Measurements from ENCODE around the gene CNDP2. TPM values are rescaled to one million over a fixed set of nuclear protein-coding genes. Genes with fewer than 3 reads are reported as not detected.
A peak's percentile ranks its signal among the peaks of the same experiment; 100 is the strongest.

The CNDP2 gene
- total and polyA plus RNA-seq, 5 experiments from 2014 or later: 97.0 to 169 (median 139) TPM

DNA sequence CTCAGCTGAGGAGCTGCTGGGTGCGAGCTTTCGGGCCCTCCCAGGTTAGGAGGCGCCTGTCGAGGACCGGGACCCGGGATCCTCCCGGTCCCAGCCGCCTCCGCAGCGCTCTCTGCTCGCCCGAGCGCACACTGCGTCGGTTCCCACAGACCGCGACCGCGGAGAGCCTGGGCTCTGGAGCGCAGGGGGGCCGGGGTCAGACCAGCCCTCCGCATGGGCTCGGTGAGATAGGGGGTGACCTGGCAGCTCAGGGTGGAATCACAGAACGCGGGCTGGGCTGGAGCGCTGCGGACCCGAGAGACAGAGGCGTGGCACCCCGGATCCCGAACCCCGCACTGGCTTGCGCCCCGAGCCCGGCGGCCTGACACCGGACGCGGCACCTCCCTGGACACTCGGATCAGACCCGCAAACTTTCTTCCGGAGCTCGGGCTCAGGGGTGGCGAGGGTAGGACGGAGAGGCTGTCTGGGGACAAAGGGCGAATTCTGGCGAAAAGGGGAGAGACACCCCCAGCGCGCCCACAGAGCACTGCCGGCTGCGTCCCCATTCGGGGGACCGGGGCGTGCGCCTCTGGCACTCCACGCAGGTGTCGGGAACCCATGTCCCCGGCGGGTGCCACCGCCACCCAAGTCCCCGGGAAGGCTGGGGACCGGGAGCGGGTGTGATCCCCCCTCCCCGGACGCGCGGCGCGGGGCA, 39.7 kb upstream of the CNDP2 start:
- H3K4me3 Mint-ChIP-seq: peak overlapping the region in 8 of 10 donors; percentile 26 to 77 (median 52)
- no peak overlapping the region for H3K27ac Mint-ChIP-seq
- DNase-seq (peak in 2 of 10 donors; percentile 9 to 34), ATAC-seq (peak; percentile 51)
- peaks cover 4 to 27% (median 16%) of the 10 kb centered on the region in 4 donors for H3K4me1 Mint-ChIP-seq
- H3K27me3 Mint-ChIP-seq: peaks cover 13 to 46% (median 27%) of the 10 kb centered on the region in 5 donors
- H3K9me3 Mint-ChIP-seq: no peaks in the 10 kb centered on the region
- POLR2A ChIA-PET: interaction anchor here (1.0 to 1.4 kb wide), 3 partner anchors 37 to 83 kb away, joined by 3 to 9 read pairs (median 5); no protein-coding TSS in a partner anchor
- H3K36me3 Mint-ChIP-seq: no peaks in the 10 kb centered on the region

DNA sequence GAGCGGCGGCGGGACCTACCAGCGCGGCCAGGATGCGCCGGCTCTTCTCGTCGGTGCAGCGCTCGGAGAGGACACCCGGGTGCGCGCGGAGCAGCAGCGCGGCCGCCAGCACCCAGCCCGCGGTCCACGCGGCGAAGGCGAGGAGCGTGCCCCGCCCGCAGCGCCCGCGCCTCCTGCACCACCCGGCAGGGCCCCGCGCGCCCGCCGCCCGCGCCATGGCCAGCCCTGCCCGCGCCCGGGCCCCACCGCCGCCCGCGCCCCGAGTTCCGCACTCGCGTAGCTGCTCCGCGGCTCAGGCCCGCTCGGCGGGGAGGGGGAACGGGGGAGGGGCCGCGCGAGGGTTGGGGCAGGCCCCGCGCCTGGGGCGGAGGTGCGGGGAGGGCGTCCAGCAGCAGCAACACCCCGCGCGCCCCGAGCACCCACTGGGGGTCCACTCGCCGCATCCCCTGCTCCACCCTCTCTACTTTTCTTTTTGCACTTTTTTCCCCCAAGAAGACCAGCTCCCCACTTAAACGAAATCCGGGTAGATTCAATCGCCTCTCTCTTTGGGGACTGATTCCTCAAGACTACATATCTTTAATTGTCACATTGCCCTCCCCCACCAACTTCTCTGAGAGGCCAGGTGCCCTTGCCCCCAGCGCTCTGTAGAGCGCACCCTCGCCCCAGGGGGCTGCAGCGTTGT, 39.0 kb upstream of the CNDP2 start, which contains the start of gene DIPK1C:
Gene DIPK1C (minus strand): TSS at position 266 of the 682 bp plus-strand sequence. CDS start 49 bp downstream, at position 217.
- peak within 1 kb of the TSS; percentile 66 to 93 (median 88) for H3K4me3 Mint-ChIP-seq
- H3K4me1 Mint-ChIP-seq: peaks cover 4 to 27% (median 16%) of the 10 kb centered on the region in 4 donors
- peak within 1 kb of the TSS in 2 of 10 donors; percentile 65 to 73 for H3K27ac Mint-ChIP-seq
- POLR2A ChIA-PET: interaction anchor here (1.2 to 1.4 kb wide), 2 partner anchors 49 to 84 kb away, joined by 3 to 5 read pairs; no protein-coding TSS in a partner anchor
- DNase-seq (peak in 3 of 10 donors; percentile 21 to 30 (median 25)), ATAC-seq (peak; percentile 72 to 77)
- no peaks in the 10 kb centered on the region for H3K36me3 Mint-ChIP-seq
- H3K9me3 Mint-ChIP-seq: no peaks in the 10 kb centered on the region
- H3K27me3 Mint-ChIP-seq: peaks cover 13 to 46% (median 27%) of the 10 kb centered on the region in 5 donors

DNA sequence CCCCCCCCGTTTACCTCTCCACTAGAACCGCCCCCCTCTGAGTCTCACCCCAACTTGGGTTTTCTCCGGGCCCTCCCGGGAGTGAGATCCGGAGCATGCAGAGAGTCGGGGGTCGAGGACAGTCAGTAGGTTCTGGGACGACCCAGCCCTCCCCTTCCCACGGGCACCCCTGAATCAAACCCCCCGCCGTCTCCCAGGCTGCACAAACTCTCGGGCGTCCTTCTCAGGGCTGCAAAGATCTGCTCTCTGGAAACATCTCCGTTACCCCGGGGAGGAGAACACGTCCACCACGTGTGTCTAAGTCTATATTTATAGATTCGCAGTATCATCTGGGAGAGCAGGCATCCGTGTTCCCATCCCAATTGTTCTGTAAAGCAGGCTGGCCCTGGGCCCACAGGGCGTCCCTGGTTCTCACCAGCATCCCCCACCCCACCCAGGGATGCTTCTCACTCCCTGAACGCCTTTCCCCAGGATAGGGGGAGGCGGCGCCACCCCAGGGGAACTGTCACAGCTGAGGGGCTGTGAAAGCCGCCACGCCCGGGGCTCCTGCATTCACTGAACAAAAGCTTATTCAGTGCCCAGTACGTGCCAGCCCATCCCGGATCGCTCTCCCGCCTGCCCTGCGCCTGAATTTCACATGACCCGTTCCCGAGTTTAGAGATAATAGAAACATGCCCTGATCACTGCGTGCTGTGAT, 38.3 kb upstream of the CNDP2 start:
- no peaks in the 10 kb centered on the region for H3K36me3 Mint-ChIP-seq
- H3K27me3 Mint-ChIP-seq: peaks cover 13 to 46% (median 27%) of the 10 kb centered on the region in 5 donors
- DNase-seq (no peak), ATAC-seq (no peak)
- H3K4me1 Mint-ChIP-seq: peaks cover 4 to 27% (median 16%) of the 10 kb centered on the region in 4 donors
- POLR2A ChIA-PET: no interaction called here
- no peaks in the 10 kb centered on the region for H3K9me3 Mint-ChIP-seq
- H3K4me3 Mint-ChIP-seq: peak overlapping the region; percentile 48 to 93 (median 88)
- H3K27ac Mint-ChIP-seq: no peak overlapping the region

DNA sequence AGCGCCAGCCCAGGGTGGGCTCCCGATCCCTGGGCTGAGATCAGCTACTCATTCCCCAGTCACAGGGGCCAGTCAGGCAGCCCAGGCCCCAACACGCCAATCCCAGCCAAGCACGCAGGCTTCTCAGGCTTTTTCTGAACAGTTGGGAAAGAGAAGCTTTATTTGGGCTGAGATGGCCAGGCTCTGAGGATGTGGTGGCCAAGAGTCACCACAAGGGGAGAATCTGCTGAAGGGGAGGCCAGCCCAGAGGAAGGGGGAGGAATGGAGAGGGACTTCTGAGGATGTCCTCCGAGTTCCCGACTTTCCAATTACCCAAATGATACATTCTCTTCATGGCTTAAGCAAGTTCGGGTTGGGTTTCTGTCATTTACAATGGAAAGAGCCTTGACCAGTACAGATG, 36.3 kb upstream of the CNDP2 start:
- no peaks in the 10 kb centered on the region for H3K9me3 Mint-ChIP-seq
- DNase-seq: no peak
- no peak overlapping the region for H3K27ac Mint-ChIP-seq
- no peak for ATAC-seq
- H3K4me3 Mint-ChIP-seq: no peak overlapping the region
- POLR2A ChIA-PET: interaction anchor here (0.6 to 1.9 kb wide), 4 partner anchors 9 to 99 kb away, joined by 3 to 7 read pairs (median 3); no protein-coding TSS in a partner anchor
- peaks cover 4 to 27% (median 17%) of the 10 kb centered on the region in 4 donors for H3K4me1 Mint-ChIP-seq
- H3K36me3 Mint-ChIP-seq: no peaks in the 10 kb centered on the region
- H3K27me3 Mint-ChIP-seq: peaks cover 3 to 31% (median 17%) of the 10 kb centered on the region in 5 donors

DNA sequence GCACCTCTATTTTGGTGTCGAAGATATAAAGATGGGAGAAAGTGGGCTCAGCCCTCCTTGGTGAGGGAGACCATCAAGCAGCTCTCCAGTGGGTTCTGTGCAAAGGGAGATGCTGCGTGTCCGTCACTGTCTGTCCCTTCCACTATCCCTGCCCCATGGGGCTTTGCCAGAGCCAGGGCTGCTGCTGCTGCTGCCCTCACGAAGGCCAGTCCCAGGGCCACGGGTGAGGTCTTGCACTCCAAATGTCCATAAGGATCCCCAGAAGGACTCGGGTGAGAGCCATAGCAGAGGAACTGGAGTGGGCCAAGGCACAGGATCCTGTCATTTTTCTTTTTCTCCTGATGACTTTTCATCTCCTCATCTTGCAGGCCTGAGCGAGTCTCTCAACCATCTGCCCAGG, 35.3 kb upstream of the CNDP2 start:
- Mint-ChIP-seq H3K36me3 (no peaks in the 10 kb centered on the region), H3K27ac (peak overlapping the region in 2 of 10 donors; percentile 15 to 50), H3K4me3 (no peak overlapping the region), H3K9me3 (no peaks in the 10 kb centered on the region), H3K27me3 (peaks cover 3 to 23% (median 11%) of the 10 kb centered on the region in 5 donors), H3K4me1 (peaks cover 4 to 27% (median 16%) of the 10 kb centered on the region in 4 donors)
- DNase-seq (no peak), ATAC-seq (no peak)
- POLR2A ChIA-PET: interaction anchor here (1.5 to 1.9 kb wide), 2 partner anchors 82 to 107 kb away, joined by 4 to 7 read pairs; no protein-coding TSS in a partner anchor

DNA sequence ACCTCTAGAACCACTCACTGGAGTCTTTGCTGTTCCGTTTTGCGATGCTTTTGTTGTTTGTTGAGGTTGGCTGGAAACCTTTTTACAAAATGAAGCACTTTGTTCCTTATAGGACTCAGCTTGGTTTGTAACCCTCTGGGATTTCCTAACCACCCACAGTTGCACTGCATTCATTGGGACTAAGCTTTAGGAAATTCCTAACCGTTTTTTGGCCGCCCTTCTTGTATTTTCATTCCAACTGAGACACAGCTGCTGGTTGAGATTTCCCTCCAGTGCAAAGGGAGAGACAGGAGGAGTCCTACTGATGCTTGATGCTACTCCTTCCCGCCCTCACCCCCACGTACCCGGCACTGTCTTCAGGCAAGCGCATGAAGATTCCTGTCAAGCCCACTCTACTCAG, 32.9 kb upstream of the CNDP2 start:
- Mint-ChIP-seq H3K27me3 (peaks cover 0 to 6% (median 4%) of the 10 kb centered on the region in 5 donors), H3K36me3 (no peaks in the 10 kb centered on the region), H3K27ac (no peak overlapping the region), H3K4me3 (no peak overlapping the region), H3K4me1 (peaks cover 0 to 16% (median 11%) of the 10 kb centered on the region in 4 donors), H3K9me3 (no peaks in the 10 kb centered on the region)
- POLR2A ChIA-PET: no interaction called here
- no peak for ATAC-seq
- no peak for DNase-seq

DNA sequence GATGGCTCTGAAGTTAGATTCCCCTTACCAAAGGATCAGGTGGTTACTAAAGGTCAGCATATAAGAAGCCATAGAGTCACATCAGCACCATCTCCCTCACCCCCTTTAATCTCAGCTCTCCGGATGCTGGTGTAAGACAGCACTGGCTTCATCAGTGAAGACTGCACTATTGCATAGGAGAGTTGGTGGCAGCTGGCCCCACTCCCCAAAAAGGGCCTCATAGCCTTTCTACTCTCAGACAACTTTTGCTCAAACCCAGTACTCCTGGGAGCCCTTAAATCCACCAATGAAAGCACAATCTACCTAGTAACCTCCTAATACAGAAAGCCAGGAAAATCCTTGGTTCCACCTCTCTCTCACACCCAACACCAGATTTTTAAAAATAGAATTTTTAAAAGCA, 32.2 kb upstream of the CNDP2 start:
- DNase-seq (no peak), ATAC-seq (no peak)
- Mint-ChIP-seq H3K4me1 (peaks cover 0 to 8% (median 7%) of the 10 kb centered on the region in 4 donors), H3K27me3 (peaks cover 0 to 3% (median 0%) of the 10 kb centered on the region in 5 donors), H3K4me3 (no peak overlapping the region), H3K36me3 (no peaks in the 10 kb centered on the region), H3K9me3 (no peaks in the 10 kb centered on the region), H3K27ac (peak overlapping the region in 3 of 10 donors; percentile 1 to 22 (median 6))
- POLR2A ChIA-PET: no interaction called here

DNA sequence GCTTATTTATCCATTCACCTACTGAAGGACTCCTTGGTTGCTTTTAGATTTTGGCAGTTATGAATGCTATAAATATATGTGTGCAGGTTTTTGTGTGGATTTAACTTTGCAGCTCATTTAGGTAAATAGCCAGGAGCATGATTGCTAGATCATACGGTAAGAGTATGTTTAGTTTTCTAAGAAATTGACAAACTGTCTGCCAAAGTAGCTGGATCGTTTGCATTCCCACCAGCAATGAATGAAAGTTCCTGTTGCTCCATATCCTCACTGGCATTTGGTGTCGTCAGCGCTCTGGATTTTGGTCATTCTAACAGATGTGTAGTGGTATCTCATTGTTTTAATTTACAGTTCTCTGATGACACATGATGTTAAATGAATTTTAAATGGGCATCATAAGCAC, 30.4 kb upstream of the CNDP2 start:
- Mint-ChIP-seq H3K4me3 (no peak overlapping the region), H3K27me3 (peaks cover 0 to 1% (median 0%) of the 10 kb centered on the region in 5 donors), H3K4me1 (peaks cover 0 to 4% (median 0%) of the 10 kb centered on the region in 4 donors), H3K27ac (no peak overlapping the region), H3K9me3 (peaks cover 0 to 12% (median 3%) of the 10 kb centered on the region in 9 donors), H3K36me3 (peaks cover 0 to 8% (median 0%) of the 10 kb centered on the region in 3 donors)
- DNase-seq (no peak), ATAC-seq (no peak)
- POLR2A ChIA-PET: interaction anchor here (0.5 kb wide), 1 partner anchor 56 kb away, joined by 5 read pairs; no protein-coding TSS in a partner anchor

DNA sequence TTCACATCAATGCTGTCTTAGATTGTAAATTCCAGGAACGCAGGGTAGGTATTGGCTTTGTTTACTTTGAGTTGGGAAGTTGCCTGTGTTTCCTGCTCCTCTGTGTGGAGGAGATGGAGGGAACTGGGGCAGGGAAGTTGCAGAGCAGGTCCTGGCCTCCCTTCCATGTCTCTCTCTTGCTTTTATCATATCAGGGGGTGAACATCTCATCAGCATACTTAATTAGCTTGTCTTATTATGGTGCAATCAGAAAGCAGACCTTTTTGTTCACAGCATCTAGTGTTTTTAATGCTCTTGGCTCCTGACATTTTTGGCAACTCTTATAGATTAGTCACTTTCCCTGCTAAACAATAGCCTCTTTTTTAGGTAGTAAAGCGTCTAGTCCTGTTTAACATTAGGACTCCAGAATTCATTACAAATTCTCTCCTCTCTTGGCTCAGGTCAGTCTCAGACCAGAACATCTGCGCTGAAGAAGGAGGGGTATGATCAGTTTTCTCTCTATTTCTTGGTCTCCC, 27.6 kb upstream of the CNDP2 start:
- no peak for ATAC-seq
- H3K4me1 Mint-ChIP-seq: peaks cover 0 to 4% (median 0%) of the 10 kb centered on the region in 4 donors
- DNase-seq: no peak
- peaks cover 0 to 8% (median 0%) of the 10 kb centered on the region in 3 donors for H3K36me3 Mint-ChIP-seq
- POLR2A ChIA-PET: interaction anchor here (0.8 kb wide), 1 partner anchor 9 kb away, joined by 3 read pairs; no protein-coding TSS in a partner anchor
- H3K27me3 Mint-ChIP-seq: peaks cover 0 to 1% (median 0%) of the 10 kb centered on the region in 5 donors
- H3K9me3 Mint-ChIP-seq: peaks cover 0 to 12% (median 3%) of the 10 kb centered on the region in 9 donors
- H3K27ac Mint-ChIP-seq: no peak overlapping the region
- no peak overlapping the region for H3K4me3 Mint-ChIP-seq

DNA sequence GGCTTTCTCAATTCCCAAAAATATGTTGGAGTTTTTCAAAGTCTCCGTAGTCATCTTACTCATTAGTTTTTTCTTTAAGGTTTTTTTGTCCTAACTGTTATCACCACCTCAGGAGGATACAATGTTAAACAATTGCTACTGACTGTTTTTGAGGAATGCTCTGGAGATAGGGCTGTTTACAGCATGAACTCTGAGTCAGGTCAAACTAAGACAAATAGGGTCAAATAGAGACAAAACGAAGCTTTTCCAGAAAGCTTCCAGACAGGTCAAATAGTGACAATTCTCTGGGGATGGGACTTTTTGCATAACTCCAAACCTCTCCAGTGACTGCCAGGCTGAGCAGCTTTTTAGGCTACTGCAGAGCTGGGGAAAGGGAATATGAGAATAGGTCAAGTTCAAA, 23.9 kb upstream of the CNDP2 start:
- Mint-ChIP-seq H3K4me1 (no peaks in the 10 kb centered on the region), H3K27me3 (peaks cover 0 to 1% (median 0%) of the 10 kb centered on the region in 5 donors), H3K9me3 (peaks cover 0 to 12% (median 3%) of the 10 kb centered on the region in 9 donors), H3K27ac (no peak overlapping the region), H3K36me3 (peaks cover 0 to 8% (median 0%) of the 10 kb centered on the region in 3 donors), H3K4me3 (no peak overlapping the region)
- POLR2A ChIA-PET: no interaction called here
- DNase-seq (no peak), ATAC-seq (no peak)

DNA sequence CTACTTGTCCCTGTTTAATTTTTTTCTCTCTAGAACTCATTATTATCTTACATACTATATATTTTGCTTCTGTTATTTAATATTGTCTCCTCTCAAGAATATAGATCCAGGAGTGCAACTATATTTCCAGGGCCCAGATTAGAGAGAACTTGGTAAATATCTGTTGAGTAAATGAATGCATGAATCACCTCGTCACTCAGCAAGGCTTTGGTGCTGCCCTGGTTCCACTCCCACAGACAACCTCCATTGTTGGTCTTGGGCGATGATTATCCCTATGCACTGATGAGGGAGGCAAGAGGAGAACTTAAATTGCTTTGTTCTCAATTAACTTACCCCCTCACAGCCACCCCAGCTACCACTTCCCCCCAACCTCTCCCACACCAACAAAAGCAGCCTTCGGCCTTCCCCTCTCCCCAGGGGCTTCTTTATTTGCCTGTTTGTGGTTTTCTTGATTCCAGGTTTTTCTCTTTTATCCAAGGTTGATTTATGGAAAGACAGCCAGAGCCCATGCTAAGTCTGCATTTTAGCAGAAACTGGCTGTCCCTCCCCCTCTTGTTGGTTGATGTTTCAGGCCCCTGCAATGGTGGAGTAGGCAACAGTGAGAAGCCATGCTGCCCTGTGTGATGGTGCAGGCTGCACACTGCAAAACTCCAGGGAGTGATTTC, 22.1 kb upstream of the CNDP2 start:
- ATAC-seq (no peak), DNase-seq (no peak)
- POLR2A ChIA-PET: no interaction called here
- Mint-ChIP-seq H3K27me3 (no peaks in the 10 kb centered on the region), H3K4me1 (peaks cover 0 to 5% (median 0%) of the 10 kb centered on the region in 4 donors), H3K36me3 (peaks cover 0 to 8% (median 0%) of the 10 kb centered on the region in 3 donors), H3K27ac (no peak overlapping the region), H3K9me3 (peaks cover 0 to 12% (median 3%) of the 10 kb centered on the region in 9 donors), H3K4me3 (no peak overlapping the region)

Measured in naive thymus-derived CD8-positive, alpha-beta T cell (primary cell).